Fibroblast of mammary gland (primary cell): Measurements from ENCODE around the gene TWF2.
A peak's percentile ranks its signal among the peaks of the same experiment; 100 is the strongest.

Source experiments
- DNase-seq: peaks from one replicate; pipeline ENCODE4 v3.0.0-alpha.2; 2010; ENCODE audit warnings: low read depth
- H3K4me3 ChIP-seq: 2 replicates; pipeline ENCODE4 v1.5.1; 2011; ENCODE audit warnings: low read depth, mild to moderate bottlenecking, low read length, moderate library complexity; ENCODE audit not compliant: control insufficient read depth
- CTCF ChIP-seq: conservative IDR thresholded peaks from 2 replicates; pipeline ENCODE4 v1.5.1; 2011; ENCODE audit warnings: low read depth, low read length, inconsistent platforms; ENCODE audit not compliant: control insufficient read depth, insufficient read depth

Gene TWF2

GRCh38 chr3:52197842-52198625 is 40.9 kb downstream of the TWF2 start, which contains the start of gene ALAS1:
ALAS1 (plus strand) TSS chr3:52198160; CDS start chr3:52199242, 1,082 bp downstream.
- no peak for TF ChIP-seq CTCF
- DNase-seq: peak; percentile 79
- peak within 1 kb of the TSS; percentile 79 for H3K4me3 ChIP-seq

GRCh38 chr3:52197499-52197841 is 41.5 kb downstream of the TWF2 start:
- H3K4me3 ChIP-seq: peak overlapping the region; percentile 79
- no peak for DNase-seq
- TF ChIP-seq CTCF: no peak

- no peak for DNase-seq
- TF ChIP-seq CTCF: no peak
- no peak overlapping the region for H3K4me3 ChIP-seq
These were observed 42.0 kb downstream of the TWF2 start for GRCh38 chr3:52196977-52197376.

- no peak overlapping the region for H3K4me3 ChIP-seq
- peak; percentile 85 for DNase-seq
- no peak for TF ChIP-seq CTCF
These were observed 43.1 kb downstream of the TWF2 start for GRCh38 chr3:52195823-52196331.

- DNase-seq: no peak
- TF ChIP-seq CTCF: no peak
- no peak overlapping the region for H3K4me3 ChIP-seq
These were observed 43.7 kb downstream of the TWF2 start for GRCh38 chr3:52195291-52195597.

GRCh38 chr3:52194485-52195290 is 44.3 kb downstream of the TWF2 start:
- DNase-seq: no peak
- no peak for TF ChIP-seq CTCF
- H3K4me3 ChIP-seq: no peak overlapping the region
